T-cell (primary cell): ENCODE results near the gene RANBP17. TPM values are rescaled to one million over a fixed set of nuclear protein-coding genes. Genes with fewer than 3 reads are reported as not detected.
A peak's percentile ranks its signal among the peaks of the same experiment; 100 is the strongest.

Source experiments
- ATAC-seq, 4 experiments: fragments of 200-7000 bp in 3 of 4; fragments of 150-1000 bp in 1 of 4; cut with Tn5 transposase; replicated peaks in 1 of 4; 1 replicate in 3 of 4; 2 replicates in 1 of 4; pipeline ENCODE4 v1.10.0; 2021; ENCODE audit warnings: moderate library complexity in 3 of 4, mild to moderate bottlenecking in 2 of 4, moderate number of reproducible peaks in 1 of 4
- CTCF ChIA-PET, 2 donors: fragments of 300-600 bp; sonication (Branson Sonifier 250); formaldehyde crosslinking; loops; one replicate each; lab custom pipeline; 2022; ENCODE audit warnings: antibody characterized with exemption in 2 of 2; lab: Charles Lee
- POLR2A ChIA-PET, 2 donors: fragments of 300-600 bp; sonication (Branson Sonifier 250); formaldehyde crosslinking; loops; one replicate each; lab custom pipeline; 2022; ENCODE audit warnings: antibody characterized with exemption in 2 of 2; lab: Charles Lee
- DNase-seq, 35 experiments: peaks; one replicate each; pipeline versions ENCODE4 v3.0.0 to v3.0.0-alpha.2; 2013 to 2023
- H3K27ac ChIP-seq: one replicate; pipeline ENCODE4 v1.5.1; 2013; ENCODE audit warnings: low read length
- H3K27me3 ChIP-seq, 2 experiments: replicated peaks in 1 of 2; 1 replicate in 1 of 2; 2 replicates in 1 of 2; pipeline versions ENCODE4 v1.6.1 to v1.7.0; 2013; ENCODE audit warnings: low read length in 1 of 2, mixed read lengths in 1 of 2; ENCODE audit not compliant: control insufficient read depth in 2 of 2, insufficient read depth in 2 of 2; ENCODE audit errors: extremely low read depth in 1 of 2
- H3K36me3 ChIP-seq, 2 donors: 1 replicate in 1 of 2; 2 replicates in 1 of 2; pipeline versions ENCODE4 v1.6.1 to v1.7.0; 2013; ENCODE audit warnings: low read length in 1 of 2; ENCODE audit not compliant: control insufficient read depth in 2 of 2, insufficient read depth in 1 of 2; ENCODE audit errors: extremely low read depth in 1 of 2
- H3K4me1 ChIP-seq, 2 experiments: 1 replicate in 1 of 2; 2 replicates in 1 of 2; pipeline versions ENCODE4 v1.6.1 to v1.7.0; 2013; ENCODE audit warnings: low read length in 2 of 2, mixed read lengths in 1 of 2; ENCODE audit not compliant: insufficient read depth in 2 of 2, control insufficient read depth in 1 of 2; ENCODE audit errors: extremely low read depth in 1 of 2
- H3K4me3 ChIP-seq, 2 donors: 1 replicate in 1 of 2; 2 replicates in 1 of 2; pipeline versions ENCODE4 v1.5.1 to v1.7.0; 2013; ENCODE audit warnings: mild to moderate bottlenecking in 2 of 2, low read length in 1 of 2, moderate library complexity in 1 of 2; ENCODE audit not compliant: control insufficient read depth in 1 of 2; ENCODE audit errors: extremely low read depth in 1 of 2
- H3K9me3 ChIP-seq: 2 replicates; pipeline ENCODE4 v1.7.0; 2013
- H3K27ac Mint-ChIP-seq, 2 donors: one replicate each; pipeline ENCODE4 v1.8.0; 2020 to 2021; ENCODE audit warnings: mild to moderate bottlenecking in 2 of 2, mixed read lengths in 2 of 2
- H3K27me3 Mint-ChIP-seq, 2 donors: one replicate each; pipeline ENCODE4 v1.8.0; 2021 to 2022; ENCODE audit warnings: mixed read lengths in 2 of 2
- H3K36me3 Mint-ChIP-seq: one replicate; pipeline ENCODE4 v1.8.0; 2021; ENCODE audit warnings: mixed read lengths
- H3K4me1 Mint-ChIP-seq, 3 donors: one replicate each; pipeline ENCODE4 v1.8.0; 2020 to 2022; ENCODE audit warnings: mixed read lengths in 3 of 3, mild to moderate bottlenecking in 1 of 3
- H3K4me3 Mint-ChIP-seq, 3 donors: one replicate each; pipeline ENCODE4 v1.8.0; 2020 to 2022; ENCODE audit warnings: mild to moderate bottlenecking in 3 of 3, mixed read lengths in 3 of 3, moderate library complexity in 3 of 3
- H3K9me3 Mint-ChIP-seq, 3 donors: one replicate each; pipeline ENCODE4 v1.8.0; 2020 to 2022; ENCODE audit warnings: mixed read lengths in 3 of 3
- WGBS: methylation state at CpG from one replicate; pipeline ENCODE4 v1.1.5; 2013; ENCODE audit warnings: missing lambda C conversion rate; ENCODE audit not compliant: insufficient coverage; 5-methylcytosine and 5-hydroxymethylcytosine counted together
- total RNA-seq, 35 experiments: library from RNA in 6 of 35; stranded (reverse) in 6 of 35; fragments of 120-200 nt in 1 of 35; gene quantifications; one replicate each; pipeline versions ENCODE4 v1.2.1 to v1.2.4 and lab custom pipeline; 2013 to 2026

Gene RANBP17
- total RNA-seq, 5 donors from 2014 or later (not counting 1 experiment from before 2014, with no cell fraction given), result 0.41 to 0.62 (median 0.58) TPM; not detected in 2

GRCh38 chr5:171313481-171314206 lies 451.8 kb downstream of the RANBP17 start:
- Mint-ChIP-seq H3K27me3 (peaks cover 46 to 76% of the 10 kb centered on the region in 2 donors), H3K4me3 (peak overlapping the region in 2 of 3 donors; percentile 13 to 65), H3K27ac (peak overlapping the region in 1 of 2 donors; percentile 65), H3K4me1 (peaks cover 30 to 35% (median 30%) of the 10 kb centered on the region in 3 donors), H3K9me3 (no peaks in the 10 kb centered on the region), H3K36me3 (no peaks in the 10 kb centered on the region)
- H3K27me3 ChIP-seq, result peaks cover 19 to 96% of the 10 kb centered on the region in 2 experiments
- WGBS, result 16% methylated on average over 11 of the region's 37 CpGs
- no peaks in the 10 kb centered on the region for H3K9me3 ChIP-seq
- DNase-seq, result no peak
- ChIA-PET CTCF (interaction anchor here in 1 of 2 donors (0.7 kb wide), 1 partner anchor 26 kb away, joined by 3 read pairs; no protein-coding TSS in a partner anchor), POLR2A (no interaction called here)
- peaks cover 0 to 42% of the 10 kb centered on the region in 2 experiments for H3K4me1 ChIP-seq
- no peak for ATAC-seq
- H3K4me3 ChIP-seq, result no peak overlapping the region
- H3K27ac ChIP-seq, result no peak overlapping the region
- H3K36me3 ChIP-seq, result no peaks in the 10 kb centered on the region

DNA sequence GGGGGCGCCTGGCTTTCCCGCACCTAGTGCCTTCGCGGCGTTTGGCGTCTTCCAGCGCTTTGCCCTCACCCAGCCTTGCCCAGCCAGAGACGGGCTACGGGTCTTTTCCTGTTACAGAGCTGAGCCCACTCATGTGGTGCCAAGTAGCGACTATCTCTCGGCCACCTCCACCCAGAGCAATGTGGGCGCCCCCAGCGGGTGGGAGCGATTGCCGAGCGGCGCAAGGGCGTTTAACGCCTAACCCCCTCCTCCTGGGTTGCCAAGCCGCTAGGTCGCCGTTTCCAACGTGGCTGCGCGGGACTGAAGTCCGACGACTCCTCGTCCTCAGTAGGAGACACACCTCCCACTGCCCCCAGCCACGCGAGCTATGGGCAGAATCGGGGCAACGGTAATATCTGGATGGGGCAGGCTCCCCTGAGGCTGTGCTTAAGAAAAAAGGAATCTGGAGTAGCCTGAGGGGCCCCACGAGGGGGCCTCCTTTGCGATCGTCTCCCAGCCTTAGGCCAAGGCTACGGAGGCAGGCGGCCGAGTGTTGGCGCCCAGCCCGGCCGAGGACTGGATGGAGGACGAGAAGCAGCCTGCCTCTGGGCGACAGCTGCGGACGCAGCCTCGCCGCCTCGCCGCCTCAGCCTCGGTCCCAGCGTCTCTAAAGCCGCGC lies 453.0 kb downstream of the RANBP17 start:
- peaks cover 0 to 38% of the 10 kb centered on the region in 2 experiments for H3K4me1 ChIP-seq
- ATAC-seq (no peak), DNase-seq (no peak)
- Mint-ChIP-seq H3K27me3 (peaks cover 55 to 81% of the 10 kb centered on the region in 2 donors), H3K4me1 (peaks cover 28 to 32% (median 30%) of the 10 kb centered on the region in 3 donors), H3K27ac (no peak overlapping the region), H3K4me3 (peak overlapping the region in 1 of 3 donors; percentile 40), H3K9me3 (no peaks in the 10 kb centered on the region), H3K36me3 (no peaks in the 10 kb centered on the region)
- ChIA-PET POLR2A (no interaction called here), CTCF (no interaction called here)
- no peaks in the 10 kb centered on the region for H3K9me3 ChIP-seq
- no peaks in the 10 kb centered on the region for H3K36me3 ChIP-seq
- peaks cover 25 to 92% of the 10 kb centered on the region in 2 experiments for H3K27me3 ChIP-seq
- 9% methylated on average over 43 of the region's 53 CpGs for WGBS
- no peak overlapping the region for H3K27ac ChIP-seq
- H3K4me3 ChIP-seq, result no peak overlapping the region

- no peak overlapping the region for H3K4me3 ChIP-seq
- no peaks in the 10 kb centered on the region for H3K36me3 ChIP-seq
- CTCF ChIA-PET, result no interaction called here
These were observed 453.6 kb downstream of the RANBP17 start for GRCh38 chr5:171315386-171315891.

GRCh38 chr5:171315925-171316257 lies 454.1 kb downstream of the RANBP17 start:
- H3K9me3 ChIP-seq, result no peaks in the 10 kb centered on the region
- H3K36me3 ChIP-seq, result no peaks in the 10 kb centered on the region
- no peaks in the 10 kb centered on the region for H3K36me3 Mint-ChIP-seq
- H3K4me1 ChIP-seq, result peaks cover 0 to 36% of the 10 kb centered on the region in 2 experiments
- no peak overlapping the region for H3K4me3 ChIP-seq
- H3K27ac Mint-ChIP-seq, result no peak overlapping the region
- CTCF ChIA-PET, result no interaction called here
- 14% methylated on average over 15 of the region's 20 CpGs for WGBS
- peaks cover 28 to 88% of the 10 kb centered on the region in 2 experiments for H3K27me3 ChIP-seq
- no peak overlapping the region for H3K27ac ChIP-seq
- peak overlapping the region in 1 of 3 donors; percentile 61 for H3K4me3 Mint-ChIP-seq
- ATAC-seq (no peak), DNase-seq (no peak)
- peaks cover 55 to 82% of the 10 kb centered on the region in 2 donors for H3K27me3 Mint-ChIP-seq
- no peaks in the 10 kb centered on the region for H3K9me3 Mint-ChIP-seq
- POLR2A ChIA-PET, result no interaction called here
- H3K4me1 Mint-ChIP-seq, result peaks cover 24 to 27% (median 26%) of the 10 kb centered on the region in 3 donors

More at GRCh38 chr5:171315386-171315891, 453.6 kb downstream of the RANBP17 start:
- Mint-ChIP-seq H3K4me1 (peaks cover 28 to 31% (median 29%) of the 10 kb centered on the region in 3 donors), H3K27ac (no peak overlapping the region), H3K36me3 (no peaks in the 10 kb centered on the region), H3K4me3 (peak overlapping the region in 1 of 3 donors; percentile 61), H3K9me3 (no peaks in the 10 kb centered on the region), H3K27me3 (peaks cover 59 to 82% of the 10 kb centered on the region in 2 donors)
- 9% methylated on average over 32 of the region's 36 CpGs for WGBS
- DNase-seq, result no peak
- peaks cover 28 to 89% of the 10 kb centered on the region in 2 experiments for H3K27me3 ChIP-seq
- no peak for ATAC-seq
- H3K27ac ChIP-seq, result no peak overlapping the region
- H3K9me3 ChIP-seq, result no peaks in the 10 kb centered on the region
- POLR2A ChIA-PET, result no interaction called here
- H3K4me1 ChIP-seq, result peaks cover 0 to 38% of the 10 kb centered on the region in 2 experiments

DNA sequence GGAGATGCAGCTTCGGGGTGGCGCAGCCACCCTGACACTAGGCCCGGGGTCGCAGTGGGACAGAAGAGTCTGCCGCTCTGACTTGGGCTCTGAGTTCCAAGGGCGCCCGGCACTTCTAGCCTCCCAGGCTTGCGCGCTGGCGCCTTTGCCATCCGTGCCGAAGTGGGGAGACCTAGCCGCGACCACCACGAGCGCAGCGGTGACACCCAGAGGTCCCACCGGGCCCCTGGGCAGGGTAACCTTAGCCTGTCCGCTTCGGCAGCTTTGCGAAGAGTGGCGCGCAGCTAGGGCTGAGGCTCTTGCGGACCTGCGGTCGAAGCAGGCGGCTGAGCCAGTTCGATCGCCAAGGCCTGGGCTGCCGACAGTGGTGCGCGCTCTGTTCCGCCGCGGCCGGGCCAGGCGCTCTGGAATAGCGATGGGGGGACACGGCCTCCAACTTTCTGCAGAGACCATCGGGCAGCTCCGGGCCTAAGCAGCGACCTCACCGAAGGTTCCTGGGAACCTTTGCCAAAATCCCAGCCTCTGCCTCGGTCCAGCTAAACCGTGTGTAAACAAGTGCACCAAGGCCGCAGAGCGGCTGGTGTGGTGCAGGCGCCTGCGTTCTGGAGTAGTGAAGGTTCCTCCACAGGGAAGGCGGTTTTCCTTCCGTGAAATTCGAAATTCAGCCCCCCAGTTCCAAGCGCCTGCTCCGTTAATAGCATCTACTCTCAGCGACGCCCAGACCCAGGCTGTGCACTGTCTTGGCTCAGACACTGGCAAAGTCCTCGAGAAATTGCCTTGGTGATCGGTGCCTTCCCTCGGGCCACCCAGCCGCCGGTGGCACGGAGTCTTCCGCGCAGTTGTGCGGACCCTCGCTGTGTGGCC lies 454.7 kb downstream of the RANBP17 start:
- H3K9me3 ChIP-seq, result no peaks in the 10 kb centered on the region
- Mint-ChIP-seq H3K27ac (no peak overlapping the region), H3K9me3 (no peaks in the 10 kb centered on the region), H3K36me3 (no peaks in the 10 kb centered on the region), H3K4me1 (peaks cover 24 to 25% (median 25%) of the 10 kb centered on the region in 3 donors), H3K27me3 (peaks cover 61 to 84% of the 10 kb centered on the region in 2 donors), H3K4me3 (peak overlapping the region in 1 of 3 donors; percentile 61)
- WGBS, result 9% methylated on average over 65 of the region's 66 CpGs
- H3K27ac ChIP-seq, result no peak overlapping the region
- no peaks in the 10 kb centered on the region for H3K36me3 ChIP-seq
- no peak overlapping the region for H3K4me3 ChIP-seq
- ATAC-seq (no peak), DNase-seq (no peak)
- ChIA-PET CTCF (no interaction called here), POLR2A (no interaction called here)
- peaks cover 0 to 32% of the 10 kb centered on the region in 2 experiments for H3K4me1 ChIP-seq
- peaks cover 28 to 87% of the 10 kb centered on the region in 2 experiments for H3K27me3 ChIP-seq

- Mint-ChIP-seq H3K27me3 (peaks cover 67 to 91% of the 10 kb centered on the region in 2 donors), H3K27ac (no peak overlapping the region), H3K36me3 (no peaks in the 10 kb centered on the region), H3K4me3 (peak overlapping the region in 1 of 3 donors; percentile 61), H3K9me3 (no peaks in the 10 kb centered on the region), H3K4me1 (peaks cover 24 to 25% (median 25%) of the 10 kb centered on the region in 3 donors)
- Histone ChIP-seq H3K27ac (no peak overlapping the region), H3K9me3 (no peaks in the 10 kb centered on the region), H3K27me3 (peaks cover 28 to 84% of the 10 kb centered on the region in 2 experiments), H3K4me3 (no peak overlapping the region), H3K36me3 (no peaks in the 10 kb centered on the region), H3K4me1 (peaks cover 0 to 31% of the 10 kb centered on the region in 2 experiments)
- 29% methylated on average over 5 of the region's 11 CpGs for WGBS
- ChIA-PET CTCF (no interaction called here), POLR2A (no interaction called here)
- DNase-seq (no peak), ATAC-seq (no peak)
These were observed 455.4 kb downstream of the RANBP17 start for GRCh38 chr5:171317230-171317629.
